Karpas-422 (cell line): ENCODE data around the gene ZPLD1. TPM values are rescaled to one million over a fixed set of nuclear protein-coding genes. Genes with fewer than 3 reads are reported as not detected.

Experiments used
- DNase-seq: peaks from one replicate; pipeline ENCODE4 v3.0.0-alpha.2; 2015
- H2AFZ ChIP-seq: fragments of 200-600 bp; sonication (generic); 2 replicates; pipeline ENCODE4 v1.6.1; 2014; ENCODE audit warnings: antibody characterized with exemption, low read length, mixed read lengths
- H3K27ac ChIP-seq: fragments of 200-600 bp; sonication (generic); 2 replicates; pipeline ENCODE4 v1.5.1; 2014; ENCODE audit warnings: mild to moderate bottlenecking, low read length, moderate library complexity
- H3K27me3 ChIP-seq: fragments of 200-600 bp; sonication (generic); 2 replicates; pipeline ENCODE4 v1.6.1; 2014; ENCODE audit warnings: low read length, mixed read lengths
- H3K36me3 ChIP-seq: fragments of 200-600 bp; sonication (generic); 2 replicates; pipeline ENCODE4 v1.6.1; 2014; ENCODE audit warnings: low read length, mixed read lengths; ENCODE audit not compliant: insufficient read depth
- H3K4me1 ChIP-seq: fragments of 200-600 bp; sonication (generic); 2 replicates; pipeline ENCODE4 v1.6.1; 2014; ENCODE audit warnings: mild to moderate bottlenecking, low read length, mixed read lengths
- H3K4me2 ChIP-seq: fragments of 200-600 bp; sonication (generic); 2 replicates; pipeline ENCODE4 v1.6.1; 2014; ENCODE audit warnings: low read length, low read depth, mild to moderate bottlenecking; ENCODE audit not compliant: poor library complexity, severe bottlenecking
- H3K4me3 ChIP-seq: fragments of 200-600 bp; sonication (generic); 2 replicates; pipeline ENCODE4 v1.5.1; 2014; ENCODE audit warnings: mild to moderate bottlenecking, antibody characterized with exemption, low read length, mixed read lengths
- H3K79me2 ChIP-seq: fragments of 200-600 bp; sonication (generic); 2 replicates; pipeline ENCODE4 v1.6.1; 2014; ENCODE audit warnings: mild to moderate bottlenecking, low read length, mixed read lengths
- H3K9ac ChIP-seq: fragments of 200-600 bp; sonication (generic); 2 replicates; pipeline ENCODE4 v1.6.0; 2014; ENCODE audit warnings: low read length
- H3K9me2 ChIP-seq: fragments of 200-600 bp; sonication (generic), shearing (Covaris generic); replicated peaks from 2 replicates; pipeline ENCODE4 v1.6.0; 2014; ENCODE audit warnings: mild to moderate bottlenecking, low read length, moderate library complexity; ENCODE audit not compliant: insufficient read depth
- H3K9me3 ChIP-seq: fragments of 300-700, 200-600 bp; sonication (generic); 2 replicates; pipeline ENCODE4 v1.6.1; 2014; ENCODE audit warnings: low read length, mixed read lengths
- H4K20me1 ChIP-seq: fragments of 200-600 bp; sonication (generic); 2 replicates; pipeline ENCODE4 v1.6.1; 2014; ENCODE audit warnings: mild to moderate bottlenecking, antibody characterized with exemption, low read length, low read depth; ENCODE audit not compliant: insufficient read depth
- total RNA-seq: library from RNA; depleted of rRNA; stranded (reverse); fragments of >200 nt; shearing (Covaris generic); gene quantifications from 2 replicates; pipeline ENCODE4 v1.2.3, GENCODE V29; 2014; ENCODE audit warnings: low replicate concordance; rRNA removed

ZPLD1 gene
- not detected in 2 replicates for total RNA-seq

- H3K4me3 ChIP-seq = no peak within 1 kb of the TSS
- no peak within 1 kb of the TSS for H2AFZ ChIP-seq
- H3K9me2 ChIP-seq = no peaks in the 10 kb centered on the region
- H3K27ac ChIP-seq = no peak within 1 kb of the TSS
- no peaks in the 10 kb centered on the region for H3K4me1 ChIP-seq
- no peaks in the 10 kb centered on the region for H3K27me3 ChIP-seq
- no peaks in the 10 kb centered on the region for H3K9me3 ChIP-seq
- H4K20me1 ChIP-seq = no peaks in the 10 kb centered on the region
- H3K36me3 ChIP-seq = no peaks in the 10 kb centered on the region
- H3K79me2 ChIP-seq = no peaks in the 10 kb centered on the region
- H3K4me2 ChIP-seq = no peak within 1 kb of the TSS
- no peak within 1 kb of the TSS for H3K9ac ChIP-seq
- DNase-seq = no peak
Observed at GRCh38 chr3:102434715-102435114, at the start of gene ZPLD1. TSS of gene ZPLD1 (plus strand) at chr3:102435015. CDS start at chr3:102438488, 3,473 bp downstream.

- DNase-seq = no peak
- Histone ChIP-seq H3K27me3 (no peaks in the 10 kb centered on the region), H3K4me3 (no peak overlapping the region), H3K27ac (no peak overlapping the region), H2AFZ (no peak overlapping the region), H3K9me3 (no peaks in the 10 kb centered on the region), H3K4me2 (no peak overlapping the region), H3K9me2 (no peaks in the 10 kb centered on the region), H3K4me1 (no peaks in the 10 kb centered on the region), H3K79me2 (no peaks in the 10 kb centered on the region), H3K9ac (no peak overlapping the region), H3K36me3 (no peaks in the 10 kb centered on the region), H4K20me1 (no peaks in the 10 kb centered on the region)
Observed at GRCh38 chr3:102390171-102390864, 44.5 kb upstream of the ZPLD1 start.

GRCh38 chr3:102390916-102391315 is 43.9 kb upstream of the ZPLD1 start:
- Histone ChIP-seq H3K27me3 (no peaks in the 10 kb centered on the region), H3K9me2 (no peaks in the 10 kb centered on the region), H3K4me3 (no peak overlapping the region), H3K27ac (no peak overlapping the region), H3K9me3 (no peaks in the 10 kb centered on the region), H3K36me3 (no peaks in the 10 kb centered on the region), H2AFZ (no peak overlapping the region), H3K4me1 (no peaks in the 10 kb centered on the region), H4K20me1 (no peaks in the 10 kb centered on the region), H3K9ac (no peak overlapping the region), H3K4me2 (no peak overlapping the region), H3K79me2 (no peaks in the 10 kb centered on the region)
- DNase-seq = no peak

- Histone ChIP-seq H3K36me3 (no peaks in the 10 kb centered on the region), H3K4me2 (no peak overlapping the region)
Observed at GRCh38 chr3:102391491-102391890, 43.3 kb upstream of the ZPLD1 start.

GRCh38 chr3:102394517-102394916 is 40.3 kb upstream of the ZPLD1 start:
- Histone ChIP-seq H4K20me1 (no peaks in the 10 kb centered on the region), H3K9ac (no peak overlapping the region), H3K4me1 (no peaks in the 10 kb centered on the region), H3K4me3 (no peak overlapping the region), H3K9me3 (no peaks in the 10 kb centered on the region), H3K27ac (no peak overlapping the region), H3K4me2 (no peak overlapping the region), H3K36me3 (no peaks in the 10 kb centered on the region), H2AFZ (no peak overlapping the region), H3K9me2 (no peaks in the 10 kb centered on the region), H3K27me3 (no peaks in the 10 kb centered on the region), H3K79me2 (no peaks in the 10 kb centered on the region)
- no peak for DNase-seq

More at GRCh38 chr3:102391491-102391890, 43.3 kb upstream of the ZPLD1 start:
- no peak overlapping the region for H3K27ac ChIP-seq
- H4K20me1 ChIP-seq = no peaks in the 10 kb centered on the region
- H3K27me3 ChIP-seq = no peaks in the 10 kb centered on the region
- H3K79me2 ChIP-seq = no peaks in the 10 kb centered on the region
- no peak overlapping the region for H2AFZ ChIP-seq
- H3K4me3 ChIP-seq = no peak overlapping the region
- no peaks in the 10 kb centered on the region for H3K9me3 ChIP-seq
- DNase-seq = no peak
- H3K4me1 ChIP-seq = no peaks in the 10 kb centered on the region
- H3K9me2 ChIP-seq = no peaks in the 10 kb centered on the region
- H3K9ac ChIP-seq = no peak overlapping the region

GRCh38 chr3:102398176-102398575 is 36.6 kb upstream of the ZPLD1 start:
- H3K79me2 ChIP-seq = no peaks in the 10 kb centered on the region
- DNase-seq = no peak
- H3K4me1 ChIP-seq = no peaks in the 10 kb centered on the region
- no peak overlapping the region for H2AFZ ChIP-seq
- H3K9me3 ChIP-seq = no peaks in the 10 kb centered on the region
- no peak overlapping the region for H3K4me2 ChIP-seq
- H3K27ac ChIP-seq = no peak overlapping the region
- H3K27me3 ChIP-seq = no peaks in the 10 kb centered on the region
- no peak overlapping the region for H3K4me3 ChIP-seq
- no peaks in the 10 kb centered on the region for H3K36me3 ChIP-seq
- no peaks in the 10 kb centered on the region for H4K20me1 ChIP-seq
- H3K9ac ChIP-seq = no peak overlapping the region
- H3K9me2 ChIP-seq = no peaks in the 10 kb centered on the region

GRCh38 chr3:102398666-102399065 is 36.1 kb upstream of the ZPLD1 start:
- no peaks in the 10 kb centered on the region for H3K79me2 ChIP-seq
- H2AFZ ChIP-seq = no peak overlapping the region
- no peaks in the 10 kb centered on the region for H3K27me3 ChIP-seq
- H3K9me3 ChIP-seq = no peaks in the 10 kb centered on the region
- H3K4me2 ChIP-seq = no peak overlapping the region
- H3K9ac ChIP-seq = no peak overlapping the region
- no peaks in the 10 kb centered on the region for H3K4me1 ChIP-seq
- no peaks in the 10 kb centered on the region for H4K20me1 ChIP-seq
- H3K9me2 ChIP-seq = no peaks in the 10 kb centered on the region
- no peak overlapping the region for H3K4me3 ChIP-seq
- no peak for DNase-seq
- H3K36me3 ChIP-seq = no peaks in the 10 kb centered on the region
- H3K27ac ChIP-seq = no peak overlapping the region

- no peak for DNase-seq
- H3K4me2 ChIP-seq = no peak overlapping the region
Observed at GRCh38 chr3:102400142-102400541, 34.7 kb upstream of the ZPLD1 start.

More at GRCh38 chr3:102400142-102400541, 34.7 kb upstream of the ZPLD1 start:
- H3K4me3 ChIP-seq = no peak overlapping the region
- H3K9me3 ChIP-seq = no peaks in the 10 kb centered on the region
- no peaks in the 10 kb centered on the region for H3K36me3 ChIP-seq
- no peaks in the 10 kb centered on the region for H3K79me2 ChIP-seq
- no peak overlapping the region for H3K27ac ChIP-seq
- no peaks in the 10 kb centered on the region for H3K27me3 ChIP-seq
- no peak overlapping the region for H3K9ac ChIP-seq
- H3K4me1 ChIP-seq = no peaks in the 10 kb centered on the region
- no peaks in the 10 kb centered on the region for H4K20me1 ChIP-seq
- no peaks in the 10 kb centered on the region for H3K9me2 ChIP-seq
- no peak overlapping the region for H2AFZ ChIP-seq
